H9 (cell line): ENCODE measurements around the gene RFX4. TPM values are rescaled to one million over a fixed set of nuclear protein-coding genes. Genes with fewer than 3 reads are reported as not detected.

Experiments
- DNase-seq: peaks from one replicate; pipeline ENCODE4 v3.0.0-alpha.2; 2017
- H2AFZ ChIP-seq: one replicate; pipeline ENCODE4 v1.6.1; 2013; ENCODE audit warnings: mild to moderate bottlenecking, low read length, control low read depth, moderate library complexity
- H2AK5ac ChIP-seq: 2 replicates; pipeline ENCODE4 v1.6.1; 2013; ENCODE audit warnings: low read length, control low read depth, mixed read lengths; ENCODE audit not compliant: insufficient read length
- H2BK120ac ChIP-seq: one replicate; pipeline ENCODE4 v1.6.1; 2013; ENCODE audit warnings: low read depth, mild to moderate bottlenecking, low read length, control low read depth, inconsistent platforms; ENCODE audit not compliant: poor library complexity, severe bottlenecking
- H2BK12ac ChIP-seq: 2 replicates; pipeline ENCODE4 v1.6.1; 2013; ENCODE audit warnings: low read length, control low read depth, mixed read lengths, low read depth; ENCODE audit not compliant: insufficient read length
- H2BK15ac ChIP-seq: 2 replicates; pipeline ENCODE4 v1.6.1; 2013; ENCODE audit warnings: low read depth, low read length, control low read depth
- H2BK20ac ChIP-seq: one replicate; pipeline ENCODE4 v1.6.1; 2013; ENCODE audit warnings: low read depth, mild to moderate bottlenecking, low read length, control low read depth, inconsistent platforms; ENCODE audit not compliant: poor library complexity, severe bottlenecking
- H2BK5ac ChIP-seq: 2 replicates; pipeline ENCODE4 v1.6.1; 2013; ENCODE audit warnings: low read length, control low read depth, mixed read lengths; ENCODE audit not compliant: insufficient read length
- H3K14ac ChIP-seq: 2 replicates; pipeline ENCODE4 v1.6.1; 2013; ENCODE audit warnings: low read length, control low read depth; ENCODE audit not compliant: insufficient read depth
- H3K18ac ChIP-seq: 2 replicates; pipeline ENCODE4 v1.6.1; 2013; ENCODE audit warnings: low read depth, mild to moderate bottlenecking, mixed read lengths, low read length, control low read depth; ENCODE audit not compliant: insufficient read length
- H3K23ac ChIP-seq: 2 replicates; pipeline ENCODE4 v1.6.1; 2013; ENCODE audit warnings: low read length, control low read depth, mixed read lengths, low read depth; ENCODE audit not compliant: insufficient read length
- H3K23me2 ChIP-seq: 2 replicates; pipeline ENCODE4 v1.6.1; 2013; ENCODE audit warnings: low read depth, mild to moderate bottlenecking, mixed read lengths, low read length, control low read depth; ENCODE audit not compliant: insufficient read length, poor library complexity, severe bottlenecking
- H3K27ac ChIP-seq: 2 replicates; pipeline ENCODE4 v1.5.1; 2013; ENCODE audit warnings: low read length, control low read depth, mixed read lengths, low read depth; ENCODE audit not compliant: insufficient read length
- H3K27me3 ChIP-seq: 2 replicates; pipeline ENCODE4 v1.6.1; 2013; ENCODE audit warnings: low read length, control low read depth, inconsistent platforms; ENCODE audit not compliant: insufficient read depth
- H3K4ac ChIP-seq: 2 replicates; pipeline ENCODE4 v1.6.1; 2013; ENCODE audit warnings: low read depth, mild to moderate bottlenecking, control low read depth, inconsistent platforms, low read length, moderate library complexity
- H3K4me1 ChIP-seq: 2 replicates; pipeline ENCODE4 v1.6.1; 2013; ENCODE audit warnings: low read length, control low read depth, inconsistent platforms; ENCODE audit not compliant: insufficient read depth
- H3K4me2 ChIP-seq: 2 replicates; pipeline ENCODE4 v1.6.1; 2013; ENCODE audit warnings: low read length, control low read depth, mixed read lengths; ENCODE audit not compliant: insufficient read length, insufficient read depth
- H3K56ac ChIP-seq: 2 replicates; pipeline ENCODE4 v1.6.1; 2013; ENCODE audit warnings: low read depth, mild to moderate bottlenecking, mixed read lengths, low read length, control low read depth; ENCODE audit not compliant: insufficient read length
- H3K79me1 ChIP-seq: 2 replicates; pipeline ENCODE4 v1.6.1; 2013; ENCODE audit warnings: low read depth, mild to moderate bottlenecking, moderate library complexity, low read length, control low read depth, inconsistent platforms; ENCODE audit not compliant: insufficient read depth, poor library complexity, severe bottlenecking
- H3K79me2 ChIP-seq: 2 replicates; pipeline ENCODE4 v1.6.1; 2013; ENCODE audit warnings: low read length, control low read depth, inconsistent platforms; ENCODE audit not compliant: insufficient read depth
- H3K9ac ChIP-seq: 2 replicates; pipeline ENCODE4 v1.6.1; 2013; ENCODE audit warnings: low read length, control low read depth, mixed read lengths; ENCODE audit not compliant: insufficient read length; ENCODE audit errors: extremely low read depth
- H3K9me3 ChIP-seq: one replicate; pipeline ENCODE4 v1.6.1; 2013; ENCODE audit warnings: low read depth, low read length, inconsistent platforms; ENCODE audit not compliant: control insufficient read depth
- H3T11ph ChIP-seq: one replicate; pipeline ENCODE4 v1.6.1; 2013; ENCODE audit warnings: mild to moderate bottlenecking, low read length, control low read depth, inconsistent platforms
- H4K20me1 ChIP-seq: one replicate; pipeline ENCODE4 v1.6.1; 2013; ENCODE audit not compliant: control insufficient read depth, insufficient read length, insufficient read depth
- H4K5ac ChIP-seq: 2 replicates; pipeline ENCODE4 v1.6.1; 2013; ENCODE audit warnings: low read depth, mild to moderate bottlenecking, mixed read lengths, low read length, control low read depth; ENCODE audit not compliant: insufficient read length
- H4K8ac ChIP-seq: replicated peaks from 2 replicates; pipeline ENCODE4 v1.6.1; 2013; ENCODE audit warnings: low read length, control low read depth, mixed read lengths, low read depth; ENCODE audit not compliant: insufficient read length
- H4K91ac ChIP-seq: 2 replicates; pipeline ENCODE4 v1.6.1; 2013; ENCODE audit warnings: low read depth, mild to moderate bottlenecking, moderate library complexity, mixed read lengths, low read length, control low read depth; ENCODE audit not compliant: insufficient read length
- H3K27ac Mint-ChIP-seq, 3 experiments: 2 replicates in 2 of 3; 3 replicates in 1 of 3; pipeline ENCODE4 v1.8.0; 2020 to 2021; ENCODE audit warnings: mixed read lengths in 3 of 3, mild to moderate bottlenecking in 1 of 3, moderate library complexity in 1 of 3
- H3K27me3 Mint-ChIP-seq: 2 replicates; pipeline ENCODE4 v1.8.0; 2021; ENCODE audit warnings: low read depth, mild to moderate bottlenecking, moderate library complexity, mixed read lengths
- H3K36me3 Mint-ChIP-seq, 3 experiments: 2 replicates in 2 of 3; 3 replicates in 1 of 3; pipeline ENCODE4 v1.8.0; 2020 to 2021; ENCODE audit warnings: low read depth in 3 of 3, mixed read lengths in 3 of 3; ENCODE audit not compliant: insufficient read depth in 1 of 3
- H3K4me1 Mint-ChIP-seq, 2 experiments: 2 replicates each; pipeline ENCODE4 v1.8.0; 2020; ENCODE audit warnings: mixed read lengths in 2 of 2
- H3K4me3 Mint-ChIP-seq, 2 experiments: 2 replicates in 1 of 2; 3 replicates in 1 of 2; pipeline ENCODE4 v1.8.0; 2020 to 2021; ENCODE audit warnings: mild to moderate bottlenecking in 2 of 2, mixed read lengths in 2 of 2, moderate library complexity in 1 of 2
- H3K9me3 Mint-ChIP-seq, 2 experiments: 2 replicates in 1 of 2; 3 replicates in 1 of 2; pipeline ENCODE4 v1.8.0; 2020; ENCODE audit warnings: mild to moderate bottlenecking in 2 of 2, mixed read lengths in 2 of 2, moderate library complexity in 1 of 2
- WGBS: extraction: QIAGEN DNeasy Blood & Tissue Kit; methylation state at CpG from one replicate; pipeline ENCODE4 v1.1.7; 2013; ENCODE audit warnings: missing lambda C conversion rate, low lambda C conversion rate, mixed read lengths; ENCODE audit not compliant: insufficient read length; ENCODE audit errors: extremely low coverage; 5-methylcytosine and 5-hydroxymethylcytosine counted together
- total RNA-seq: library from RNA; stranded (reverse); gene quantifications from 2 replicates; pipeline ENCODE4 v1.2.1, GENCODE V29; 2021
- TF ChIP-seq, protein P1 (sequence below): fragments of 200-600 bp; sonication (generic); conservative IDR thresholded peaks from 3 replicates; pipeline ENCODE4 v1.8.0; 2021; ENCODE audit warnings: antibody characterized with exemption, mild to moderate bottlenecking

RFX4 gene
- total RNA-seq, 1 experiment from 2014 or later: 0.57 TPM

GRCh38 chr12:106564678-106565329 lies 18.0 kb upstream of the RFX4 start:
- Histone ChIP-seq H4K20me1 (no peaks in the 10 kb centered on the region), H3T11ph (no peak overlapping the region), H3K56ac (no peak overlapping the region), H3K23ac (no peak overlapping the region), H3K79me1 (no peaks in the 10 kb centered on the region), H3K79me2 (no peaks in the 10 kb centered on the region), H2AK5ac (no peak overlapping the region), H3K23me2 (no peaks in the 10 kb centered on the region), H2BK15ac (no peak overlapping the region), H3K9me3 (no peaks in the 10 kb centered on the region), H3K4ac (no peak overlapping the region), H3K4me1 (no peaks in the 10 kb centered on the region), H2BK12ac (no peak overlapping the region), H3K27ac (no peak overlapping the region), H2BK120ac (no peak overlapping the region), H3K27me3 (no peaks in the 10 kb centered on the region), H3K18ac (no peak overlapping the region), H4K91ac (no peak overlapping the region), H2BK20ac (no peak overlapping the region), H3K9ac (no peak overlapping the region), H3K14ac (no peak overlapping the region; the same call in 1 of the 2 replicates), H4K8ac (no peak overlapping the region), H2BK5ac (no peak overlapping the region), H2AFZ (no peak overlapping the region), H4K5ac (no peak overlapping the region), H3K4me2 (no peak overlapping the region)
- TF ChIP-seq, protein P1, sequence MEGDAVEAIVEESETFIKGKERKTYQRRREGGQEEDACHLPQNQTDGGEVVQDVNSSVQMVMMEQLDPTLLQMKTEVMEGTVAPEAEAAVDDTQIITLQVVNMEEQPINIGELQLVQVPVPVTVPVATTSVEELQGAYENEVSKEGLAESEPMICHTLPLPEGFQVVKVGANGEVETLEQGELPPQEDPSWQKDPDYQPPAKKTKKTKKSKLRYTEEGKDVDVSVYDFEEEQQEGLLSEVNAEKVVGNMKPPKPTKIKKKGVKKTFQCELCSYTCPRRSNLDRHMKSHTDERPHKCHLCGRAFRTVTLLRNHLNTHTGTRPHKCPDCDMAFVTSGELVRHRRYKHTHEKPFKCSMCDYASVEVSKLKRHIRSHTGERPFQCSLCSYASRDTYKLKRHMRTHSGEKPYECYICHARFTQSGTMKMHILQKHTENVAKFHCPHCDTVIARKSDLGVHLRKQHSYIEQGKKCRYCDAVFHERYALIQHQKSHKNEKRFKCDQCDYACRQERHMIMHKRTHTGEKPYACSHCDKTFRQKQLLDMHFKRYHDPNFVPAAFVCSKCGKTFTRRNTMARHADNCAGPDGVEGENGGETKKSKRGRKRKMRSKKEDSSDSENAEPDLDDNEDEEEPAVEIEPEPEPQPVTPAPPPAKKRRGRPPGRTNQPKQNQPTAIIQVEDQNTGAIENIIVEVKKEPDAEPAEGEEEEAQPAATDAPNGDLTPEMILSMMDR: no peak
- Mint-ChIP-seq H3K36me3 (no peaks in the 10 kb centered on the region; a peak in 2 of 7 replicates), H3K4me3 (no peak overlapping the region), H3K9me3 (no peaks in the 10 kb centered on the region; a peak in 3 of 5 replicates), H3K4me1 (peaks cover 5 to 9% of the 10 kb centered on the region in 2 experiments; a peak in 3 of 4 replicates), H3K27ac (no peak overlapping the region), H3K27me3 (peaks cover 70% of the 10 kb centered on the region)
- no peak for DNase-seq
- WGBS: no CpG with 5 or more reads among the region's 9 CpGs
